GM18907 (cell line): ENCODE data around the gene TTBK1.

Source experiments
- ATAC-seq: cut with Tn5 transposase; IDR thresholded peaks from one replicate; pipeline ENCODE4 v1.9.1; 2021; ENCODE audit warnings: mild to moderate bottlenecking, moderate library complexity; ENCODE audit not compliant: unreplicated experiment

Gene TTBK1

DNA sequence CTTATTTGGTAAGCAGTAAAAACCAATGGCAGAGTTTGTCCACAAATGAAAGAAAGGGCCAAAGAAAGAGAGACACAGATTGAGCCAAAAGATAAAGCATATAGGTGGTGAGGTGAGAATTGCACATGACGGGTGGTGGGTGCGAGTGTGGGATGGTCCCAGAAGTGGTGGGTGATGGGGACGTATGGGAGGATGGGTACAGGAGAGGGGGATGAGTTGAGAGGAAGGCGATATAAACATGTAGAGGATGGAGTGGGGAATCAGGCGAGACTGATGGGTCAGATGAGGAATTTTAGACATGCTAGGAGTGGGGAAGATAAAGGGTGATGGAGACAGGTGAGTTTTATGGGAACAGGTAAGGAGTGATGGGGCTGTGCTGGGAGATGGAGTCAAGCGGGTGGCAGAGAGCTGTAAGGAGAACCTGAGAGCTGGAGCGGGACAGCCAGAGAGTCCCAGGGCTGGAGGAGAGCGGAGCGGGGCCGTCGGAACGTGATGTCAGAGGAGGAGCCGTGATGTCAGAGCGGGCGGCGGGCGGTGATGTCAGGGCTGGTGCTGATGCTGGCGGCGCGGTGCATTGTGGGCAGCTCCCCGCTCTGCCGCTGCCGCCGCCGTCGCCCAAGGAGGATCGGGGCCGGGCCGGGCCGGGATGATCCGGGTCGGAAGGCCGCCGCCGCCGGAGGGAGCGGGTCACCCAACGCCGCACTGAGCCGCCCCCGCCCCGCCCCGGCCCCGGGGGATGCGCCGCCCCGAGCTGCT lies at the start of gene TTBK1:
TTBK1 (plus strand) TSS at position 574 of the 756 bp plus-strand sequence. CDS start 3,180 bp downstream, outside the sequence.
- ATAC-seq = no peak

DNA sequence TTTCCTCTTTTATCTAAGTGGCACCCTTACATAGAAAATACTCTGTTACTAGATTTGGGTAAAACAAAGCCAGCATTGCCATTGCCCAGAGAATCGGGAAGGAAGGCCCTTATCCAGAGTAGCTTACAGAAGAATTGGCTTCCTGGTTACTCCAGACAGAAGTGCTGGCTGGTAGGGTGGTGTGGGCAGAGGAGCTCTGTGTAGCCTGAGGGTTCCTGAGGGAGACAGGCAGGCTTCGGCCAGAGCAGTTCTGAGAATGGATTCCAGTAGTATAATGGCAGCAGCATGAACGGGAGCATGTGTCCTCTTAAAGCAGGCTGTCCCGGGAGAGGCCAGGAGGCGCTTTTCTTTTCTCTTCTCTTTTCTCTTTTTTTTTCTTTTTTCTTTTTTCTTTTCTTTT lies 49.4 kb upstream of the TTBK1 start:
- no peak for ATAC-seq

DNA sequence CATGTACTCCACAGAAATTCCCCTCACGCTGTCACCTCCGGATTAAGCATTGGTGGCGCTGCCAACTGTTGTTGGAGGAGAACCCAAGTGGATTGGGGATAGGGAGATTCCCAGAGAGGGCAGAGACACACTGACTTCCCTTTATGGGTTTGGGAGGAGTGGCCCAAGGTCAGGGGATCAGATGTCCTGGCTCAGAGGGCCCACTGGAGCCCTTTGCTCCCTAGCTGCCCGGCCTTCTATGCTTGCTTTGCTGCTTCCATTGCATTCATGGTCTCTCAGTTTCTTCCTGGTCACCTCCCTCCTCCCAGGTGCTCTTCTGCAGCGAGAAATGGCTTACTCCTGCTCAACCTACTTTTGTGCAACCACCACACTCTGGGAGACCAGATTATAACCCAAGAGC lies 46.9 kb upstream of the TTBK1 start:
- no peak for ATAC-seq

DNA sequence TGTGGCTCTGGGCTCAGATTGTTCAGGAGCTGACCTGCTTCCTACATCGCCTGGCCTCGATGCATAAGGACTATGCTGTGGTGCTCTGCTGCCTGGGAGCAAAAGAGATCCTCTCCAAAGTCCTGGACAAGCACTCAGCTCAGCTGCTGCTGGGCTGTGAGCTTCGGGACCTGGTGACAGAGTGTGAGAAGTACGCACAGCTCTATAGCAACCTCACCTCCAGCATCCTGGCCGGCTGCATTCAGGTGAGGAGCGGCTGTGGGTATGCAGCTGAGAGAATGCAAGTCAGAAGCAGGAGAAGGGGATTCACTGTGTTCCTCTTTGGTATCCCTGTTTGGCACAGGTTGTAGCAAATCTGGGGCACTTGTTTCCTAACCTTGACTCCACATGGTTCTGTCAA lies 43.4 kb upstream of the TTBK1 start:
- no peak for ATAC-seq

DNA sequence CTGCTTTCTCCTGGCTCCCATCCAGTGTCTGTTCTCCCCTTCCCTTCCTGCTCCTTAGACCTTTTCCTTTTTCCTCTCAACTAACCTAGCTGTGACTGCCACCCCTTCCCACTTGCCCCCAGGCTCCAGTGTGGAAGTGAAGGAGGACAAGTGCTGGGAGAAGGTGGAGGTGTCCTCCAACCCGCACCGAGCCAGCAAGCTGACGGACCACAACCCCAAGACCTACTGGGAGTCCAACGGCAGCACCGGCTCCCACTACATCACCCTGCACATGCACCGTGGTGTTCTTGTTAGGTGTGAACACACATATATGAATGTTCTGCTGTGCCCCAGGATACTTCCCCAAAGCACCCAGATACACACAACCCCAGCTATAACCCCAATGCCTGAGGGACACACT lies 42.7 kb upstream of the TTBK1 start:
- ATAC-seq = no peak

GRCh38 chr6:43202451-43202850 lies 40.8 kb upstream of the TTBK1 start:
- ATAC-seq = no peak

DNA sequence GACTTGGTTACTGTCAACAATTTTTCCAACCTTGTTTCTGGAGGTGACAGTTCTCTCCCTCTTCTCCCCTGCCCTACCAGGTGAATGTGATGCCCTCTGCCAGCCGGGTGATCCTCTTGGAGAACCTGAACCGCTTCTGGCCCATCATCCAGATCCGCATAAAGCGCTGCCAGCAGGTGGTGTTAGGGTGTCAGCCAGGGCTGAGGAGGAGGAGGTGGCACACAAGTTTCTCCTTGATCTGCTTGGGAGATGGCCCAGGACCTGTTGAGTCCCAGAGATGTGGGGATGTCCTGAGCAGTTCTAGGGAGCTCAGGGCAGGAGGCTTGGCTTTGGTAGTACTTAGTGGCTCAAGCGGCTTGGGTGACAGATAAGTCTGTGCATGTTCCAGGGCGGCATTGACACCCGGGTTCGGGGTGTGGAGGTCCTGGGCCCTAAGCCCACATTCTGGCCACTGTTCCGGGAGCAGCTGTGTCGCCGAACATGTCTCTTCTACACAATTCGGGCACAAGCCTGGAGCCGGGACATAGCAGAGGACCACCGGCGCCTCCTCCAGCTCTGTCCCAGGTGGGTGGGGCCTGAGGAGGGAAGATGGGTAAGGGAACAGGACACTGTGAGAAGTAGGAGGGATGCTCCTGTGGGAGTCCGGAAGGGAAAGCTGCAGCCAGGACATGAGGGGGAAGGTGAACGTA lies 40.1 kb upstream of the TTBK1 start:
- ATAC-seq = no peak

DNA sequence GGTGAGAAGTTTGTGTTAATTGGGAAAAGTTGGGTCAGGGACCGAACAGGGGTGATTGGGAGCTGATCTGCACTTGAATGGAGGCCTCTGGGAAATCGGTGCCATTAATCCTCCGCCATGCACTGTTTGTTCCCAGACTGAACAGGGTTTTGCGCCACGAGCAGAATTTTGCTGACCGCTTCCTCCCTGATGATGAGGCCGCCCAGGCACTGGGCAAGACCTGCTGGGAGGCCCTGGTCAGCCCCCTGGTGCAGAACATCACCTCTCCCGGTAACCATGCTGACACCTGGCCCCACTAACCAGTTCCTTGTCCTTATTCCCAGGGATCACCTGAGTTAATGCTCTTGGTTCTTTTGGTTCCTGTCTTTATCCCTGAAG lies 39.6 kb upstream of the TTBK1 start:
- ATAC-seq = no peak

DNA sequence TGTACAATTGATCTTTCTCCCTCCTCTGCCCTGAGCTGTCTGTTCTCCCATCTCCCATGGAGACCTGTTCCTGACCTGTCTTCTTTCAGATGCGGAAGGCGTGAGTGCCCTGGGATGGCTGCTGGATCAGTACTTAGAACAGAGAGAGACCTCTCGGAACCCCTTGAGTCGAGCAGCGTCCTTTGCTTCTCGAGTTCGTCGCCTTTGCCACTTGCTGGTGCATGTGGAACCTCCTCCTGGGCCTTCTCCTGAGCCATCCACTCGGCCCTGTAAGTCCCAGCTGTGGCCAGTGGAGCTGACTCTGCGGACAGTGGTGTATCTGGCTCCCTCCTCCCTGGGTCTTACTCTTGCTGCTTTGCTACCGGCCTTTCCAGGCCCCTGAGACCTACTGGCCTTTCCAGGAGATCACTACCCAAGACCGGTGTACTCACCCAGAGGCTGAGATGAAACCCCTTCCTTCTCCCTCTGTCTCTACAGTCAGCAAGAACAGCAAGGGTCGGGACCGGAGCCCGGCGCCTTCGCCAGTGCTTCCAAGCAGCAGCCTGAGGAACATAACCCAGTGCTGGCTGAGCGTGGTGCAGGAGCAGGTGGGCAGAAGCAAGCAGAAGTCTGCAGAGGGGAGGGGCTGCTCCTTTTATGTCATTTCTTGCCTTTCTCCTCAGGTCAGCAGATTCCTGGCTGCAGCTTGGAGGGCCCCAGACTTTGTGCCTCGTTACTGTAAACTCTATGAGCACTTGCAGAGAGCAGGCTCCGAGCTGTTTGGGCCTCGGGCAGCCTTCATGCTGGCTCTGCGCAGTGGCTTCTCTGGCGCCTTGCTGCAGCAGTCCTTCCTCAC lies 38.8 kb upstream of the TTBK1 start:
- ATAC-seq = no peak

GRCh38 chr6:43205849-43206248 lies 37.4 kb upstream of the TTBK1 start:
- ATAC-seq = no peak

- no peak for ATAC-seq
Measured at GRCh38 chr6:43207286-43207685, 36.0 kb upstream of the TTBK1 start.

- ATAC-seq = no peak
Measured at GRCh38 chr6:43211955-43212354, 31.3 kb upstream of the TTBK1 start.

DNA sequence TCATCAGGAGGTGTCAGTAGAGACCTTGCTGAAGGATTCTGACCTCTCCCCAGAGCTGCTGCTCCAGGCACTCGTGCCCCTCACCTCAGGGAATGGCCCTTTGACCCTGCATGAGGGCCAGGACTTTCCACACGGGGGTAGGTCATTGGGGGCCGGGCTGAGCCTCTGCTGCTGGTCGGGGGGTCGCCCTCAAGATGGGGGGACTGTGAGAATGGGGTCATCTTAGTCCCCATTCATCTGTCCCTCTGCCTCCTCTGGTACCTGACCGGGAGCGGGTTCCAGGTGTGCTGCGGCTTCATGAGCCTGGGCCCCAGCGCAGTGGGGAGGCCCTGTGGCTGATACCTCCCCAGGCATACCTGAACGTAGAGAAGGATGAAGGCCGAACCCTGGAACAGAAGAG lies 29.9 kb upstream of the TTBK1 start:
- no peak for ATAC-seq

DNA sequence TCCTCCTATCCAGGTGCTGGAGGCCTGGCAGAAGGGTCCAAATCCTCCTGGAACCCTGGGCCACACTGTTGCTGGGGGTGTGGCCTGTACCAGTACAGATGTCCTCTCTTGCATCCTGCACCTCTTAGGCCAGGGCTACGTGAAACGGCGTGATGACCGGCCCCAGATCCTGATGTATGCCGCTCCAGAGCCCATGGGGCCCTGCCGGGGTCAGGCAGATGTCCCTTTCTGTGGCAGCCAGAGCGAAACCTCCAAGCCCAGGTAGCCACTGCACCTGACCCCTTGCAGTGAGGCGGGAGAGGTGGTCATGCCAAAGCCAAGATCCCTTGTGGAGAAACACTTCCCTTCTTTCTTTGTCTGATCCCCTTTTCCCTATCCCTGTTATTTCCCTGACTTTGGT lies 28.2 kb upstream of the TTBK1 start:
- ATAC-seq = no peak

DNA sequence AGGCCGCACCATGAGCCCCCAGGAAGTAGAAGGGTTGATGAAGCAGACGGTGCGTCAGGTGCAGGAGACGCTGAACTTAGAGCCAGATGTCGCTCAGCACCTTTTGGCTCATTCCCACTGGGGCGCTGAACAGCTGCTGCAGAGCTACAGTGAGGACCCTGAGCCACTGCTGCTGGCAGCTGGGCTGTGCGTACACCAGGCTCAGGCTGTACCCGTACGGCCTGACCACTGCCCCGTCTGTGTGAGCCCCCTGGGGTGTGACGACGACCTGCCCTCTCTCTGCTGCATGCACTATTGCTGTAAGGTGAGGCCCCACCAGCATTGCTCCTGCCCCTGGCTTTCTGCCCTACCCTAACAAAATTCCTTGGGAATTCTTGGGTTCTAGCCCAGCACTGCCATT lies 27.1 kb upstream of the TTBK1 start:
- no peak for ATAC-seq

DNA sequence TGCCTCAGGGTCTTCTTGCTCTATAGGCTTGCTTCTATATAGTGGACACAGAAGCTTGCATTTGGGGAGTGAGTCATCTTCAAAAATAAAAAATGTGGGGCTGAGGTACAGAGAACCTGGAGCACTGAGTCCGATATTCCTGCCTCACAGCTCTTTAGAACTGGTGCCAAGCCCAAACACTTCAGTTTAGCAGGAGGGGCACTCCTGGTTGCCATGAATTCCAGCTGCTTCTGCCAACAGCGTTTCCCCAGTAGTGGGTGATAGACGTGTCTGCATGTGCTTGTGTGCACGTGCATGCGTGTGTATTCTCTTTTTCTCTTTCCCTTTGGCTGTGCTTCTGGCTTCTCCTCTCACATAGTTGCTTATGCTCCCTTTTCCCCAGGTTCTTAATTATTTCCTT lies 25.9 kb upstream of the TTBK1 start:
- no peak for ATAC-seq

DNA sequence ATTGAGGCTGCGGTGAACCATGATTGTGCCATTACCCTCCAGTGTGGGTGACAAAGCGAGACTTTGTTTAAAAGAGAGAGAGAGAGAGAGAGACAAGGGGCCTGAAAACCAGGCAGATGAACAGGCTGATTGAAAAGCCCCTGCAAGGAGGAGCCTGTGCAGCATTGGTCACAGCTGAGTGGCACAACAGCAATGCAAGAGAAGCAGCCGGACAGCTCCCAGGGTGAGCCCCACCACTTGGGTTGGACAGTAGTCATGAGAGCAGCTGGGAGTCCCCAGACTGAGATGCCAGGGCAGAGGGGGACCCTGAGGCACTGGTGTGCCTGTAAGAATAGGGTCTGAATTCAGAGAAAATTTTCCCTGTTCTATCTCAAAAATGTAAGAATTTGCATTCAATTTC lies 24.2 kb upstream of the TTBK1 start:
- ATAC-seq = no peak

GRCh38 chr6:43219814-43220213 lies 23.5 kb upstream of the TTBK1 start:
- no peak for ATAC-seq

DNA sequence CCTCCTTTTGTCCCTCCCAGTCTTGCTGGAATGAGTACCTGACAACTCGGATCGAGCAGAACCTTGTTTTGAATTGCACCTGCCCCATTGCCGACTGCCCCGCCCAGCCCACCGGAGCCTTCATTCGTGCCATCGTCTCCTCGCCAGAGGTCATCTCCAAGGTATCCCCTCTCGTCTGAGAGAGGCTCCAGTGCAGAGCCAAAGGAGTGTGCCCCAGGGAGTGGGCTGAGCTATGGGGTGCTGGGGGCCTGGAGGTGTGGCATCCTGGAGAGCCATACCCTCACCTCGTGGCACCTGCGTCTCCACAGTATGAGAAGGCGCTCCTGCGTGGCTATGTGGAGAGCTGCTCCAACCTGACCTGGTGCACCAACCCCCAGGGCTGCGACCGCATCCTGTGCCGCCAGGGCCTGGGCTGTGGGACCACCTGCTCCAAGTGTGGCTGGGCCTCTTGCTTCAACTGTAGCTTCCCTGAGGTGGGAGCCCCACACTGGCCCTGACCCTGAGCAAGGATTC lies 22.8 kb upstream of the TTBK1 start:
- ATAC-seq = no peak

DNA sequence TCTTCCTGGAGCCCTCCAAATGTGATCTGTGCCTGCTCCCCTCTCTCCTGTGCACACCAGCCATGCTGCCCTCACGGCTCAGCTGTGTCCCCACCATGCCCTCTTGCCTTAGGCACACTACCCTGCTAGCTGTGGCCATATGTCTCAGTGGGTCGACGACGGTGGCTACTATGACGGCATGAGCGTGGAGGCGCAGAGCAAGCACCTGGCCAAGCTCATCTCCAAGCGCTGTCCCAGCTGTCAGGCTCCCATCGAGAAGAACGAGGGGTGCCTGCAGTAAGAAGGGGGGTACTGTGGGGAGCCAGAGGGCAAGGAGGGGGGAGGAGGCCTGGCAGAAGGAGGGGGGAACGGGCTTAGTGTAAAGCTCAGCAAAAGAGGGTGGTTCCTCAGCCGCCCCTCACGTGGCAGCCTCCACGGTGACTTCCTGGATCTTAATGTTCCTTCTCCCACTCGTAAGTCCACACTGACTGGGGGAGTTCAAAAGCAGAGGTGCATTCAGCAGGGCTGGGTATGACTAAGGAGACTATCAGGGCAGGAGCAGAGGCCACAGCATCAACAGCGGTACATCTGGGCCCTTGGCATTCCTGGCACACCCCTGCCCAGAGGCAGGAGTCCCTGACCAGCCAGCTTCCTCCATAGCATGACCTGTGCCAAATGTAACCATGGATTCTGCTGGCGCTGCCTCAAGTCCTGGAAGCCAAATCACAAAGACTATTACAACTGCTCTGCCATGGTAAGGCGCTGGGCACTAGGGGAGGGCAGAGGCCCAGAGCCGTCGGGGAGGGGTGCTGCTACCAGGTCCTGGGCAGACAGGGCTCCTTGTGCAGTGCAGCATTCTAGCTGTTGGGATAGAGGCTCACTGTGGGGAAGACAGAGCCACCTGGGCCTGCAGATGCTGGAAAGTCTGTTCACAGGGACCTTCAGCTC lies 22.0 kb upstream of the TTBK1 start:
- ATAC-seq = no peak
